HG02943 (cell line): ENCODE data around the gene PROM1.

Source experiments
- ATAC-seq: cut with Tn5 transposase; IDR thresholded peaks from one replicate; pipeline ENCODE4 v1.9.1; 2021; ENCODE audit warnings: mild to moderate bottlenecking, low read depth, moderate library complexity; ENCODE audit not compliant: unreplicated experiment

The PROM1 gene

GRCh38 chr4:15953625-15954024, 130.2 kb downstream of the PROM1 start:
- ATAC-seq: no peak

- no peak for ATAC-seq
Measured at GRCh38 chr4:15951781-15952180, 132.0 kb downstream of the PROM1 start.

- no peak for ATAC-seq
Measured at GRCh38 chr4:15948826-15949225, 135.0 kb downstream of the PROM1 start.

GRCh38 chr4:15947684-15948083, 136.1 kb downstream of the PROM1 start:
- ATAC-seq: no peak

- no peak for ATAC-seq
Measured at GRCh38 chr4:15945516-15945915, 138.3 kb downstream of the PROM1 start.

GRCh38 chr4:15944895-15945294, 138.9 kb downstream of the PROM1 start:
- ATAC-seq: no peak

- no peak for ATAC-seq
Measured at GRCh38 chr4:15942283-15942682, 141.5 kb downstream of the PROM1 start.

- ATAC-seq: no peak
Measured at GRCh38 chr4:15938640-15939039, 145.2 kb downstream of the PROM1 start, which contains the start of gene FGFBP1. Gene FGFBP1, minus strand, starts transcription at chr4:15938740. Its CDS starts 2,108 bp downstream, at chr4:15936632.

- ATAC-seq: no peak
Measured at GRCh38 chr4:15938182-15938581, 145.6 kb downstream of the PROM1 start.

- no peak for ATAC-seq
Measured at GRCh38 chr4:15936495-15936894, 147.3 kb downstream of the PROM1 start.

- no peak for ATAC-seq
Measured at GRCh38 chr4:15935504-15936402, 148.1 kb downstream of the PROM1 start.

GRCh38 chr4:15934259-15934658, 149.6 kb downstream of the PROM1 start:
- no peak for ATAC-seq

GRCh38 chr4:15931451-15932210, 152.2 kb downstream of the PROM1 start:
- ATAC-seq: no peak

GRCh38 chr4:15930314-15930713, 153.5 kb downstream of the PROM1 start:
- no peak for ATAC-seq

- no peak for ATAC-seq
Measured at GRCh38 chr4:15929540-15929939, 154.3 kb downstream of the PROM1 start.

- no peak for ATAC-seq
Measured at GRCh38 chr4:15928883-15929282, 154.9 kb downstream of the PROM1 start.

- ATAC-seq: no peak
Measured at GRCh38 chr4:15926486-15926885, 157.3 kb downstream of the PROM1 start.

GRCh38 chr4:15925830-15926229, 158.0 kb downstream of the PROM1 start:
- ATAC-seq: no peak

- ATAC-seq: no peak
Measured at GRCh38 chr4:15921592-15921932, 162.3 kb downstream of the PROM1 start.

GRCh38 chr4:15920723-15921591, 162.9 kb downstream of the PROM1 start:
- no peak for ATAC-seq
